NCI-H82 treated with DMSO at 0.1 percent for 48 hours (cell line): Measurements from ENCODE around the gene MCTP2.

Source experiments
- DNase-seq: peaks from one replicate; lab custom pipeline; 2025; ENCODE audit not compliant: unreplicated experiment; lab: John Stamatoyannopoulos, UW

The MCTP2 gene

GRCh38 chr15:94524565-94524964, 293.2 kb downstream of the MCTP2 start:
- no peak for DNase-seq

- DNase-seq: no peak
These were observed 294.8 kb downstream of the MCTP2 start for GRCh38 chr15:94526071-94526689.

- DNase-seq: no peak
These were observed 300.9 kb downstream of the MCTP2 start for GRCh38 chr15:94532226-94532625.
